IMR-90 (cell line): ENCODE measurements around the gene MLH3. TPM values are rescaled to one million over a fixed set of nuclear protein-coding genes. Genes with fewer than 3 reads are reported as not detected.

ENCODE experiments used
- ATAC-seq: fragments of 200-7000 bp; cut with Tn5 transposase; 2 replicates; pipeline ENCODE4 v1.9.1; 2020; ENCODE audit warnings: low read depth, mild to moderate bottlenecking, moderate library complexity
- BruUV-seq: library from RNA; stranded (reverse); fragments of 400-500 nt; replicated peaks from 2 replicates; lab custom pipeline; 2021; lab: Mats Ljungman, UMichigan
- CTCF ChIA-PET: fragments of 300-600 bp; formaldehyde crosslinking; extraction: SDS; loops from one replicate; lab custom pipeline; 2021; ENCODE audit warnings: antibody characterized with exemption; lab: Yijun Ruan, JAX
- POLR2A ChIA-PET: fragments of 300-600 bp; sonication (Branson Sonifier 250); formaldehyde crosslinking; loops from one replicate; lab custom pipeline; 2022; ENCODE audit warnings: antibody characterized with exemption; ENCODE audit not compliant: unreplicated experiment; lab: Charles Lee
- DNase-seq: peaks from one replicate; pipeline ENCODE4 v3.0.0; 2013
- H2AFZ ChIP-seq: replicated peaks from 2 replicates; pipeline ENCODE3; 2013; ENCODE audit warnings: low read length, mild to moderate bottlenecking; ENCODE audit not compliant: poor library complexity
- H2AK5ac ChIP-seq: 2 replicates; pipeline ENCODE4 v1.6.1; 2013; ENCODE audit warnings: low read depth, low read length, inconsistent platforms
- H2AK9ac ChIP-seq: replicated peaks from 2 replicates; pipeline ENCODE3; 2013; ENCODE audit warnings: mild to moderate bottlenecking, low read depth, low read length, moderate library complexity; ENCODE audit not compliant: poor library complexity
- H2BK120ac ChIP-seq: 2 replicates; pipeline ENCODE4 v1.6.1; 2013; ENCODE audit warnings: low read depth, low read length, inconsistent platforms
- H2BK15ac ChIP-seq: 3 replicates; pipeline ENCODE4 v1.6.1; 2013; ENCODE audit warnings: low read depth, low read length, inconsistent platforms
- H2BK20ac ChIP-seq: 2 replicates; pipeline ENCODE4 v1.6.1; 2013; ENCODE audit warnings: low read depth, mild to moderate bottlenecking, inconsistent platforms, low read length, moderate library complexity
- H2BK5ac ChIP-seq: 2 replicates; pipeline ENCODE4 v1.6.1; 2013; ENCODE audit warnings: mild to moderate bottlenecking, low read depth, low read length, inconsistent platforms; ENCODE audit not compliant: poor library complexity, severe bottlenecking
- H3K14ac ChIP-seq: replicated peaks from 2 replicates; pipeline ENCODE4 v1.6.1; 2013; ENCODE audit warnings: low read depth, low read length, inconsistent platforms
- H3K18ac ChIP-seq: 2 replicates; pipeline ENCODE4 v1.6.1; 2013; ENCODE audit warnings: low read depth, low read length, control low read depth
- H3K23ac ChIP-seq: 2 replicates; pipeline ENCODE4 v1.6.1; 2013; ENCODE audit warnings: low read depth, low read length, inconsistent platforms
- H3K27ac ChIP-seq: 2 replicates; pipeline ENCODE4 v1.5.1; 2013; ENCODE audit warnings: mild to moderate bottlenecking, control low read depth, low read length; ENCODE audit not compliant: insufficient read depth
- H3K27me3 ChIP-seq: 2 replicates; pipeline ENCODE4 v1.6.1; 2013; ENCODE audit warnings: low read length; ENCODE audit not compliant: control insufficient read depth, insufficient read depth
- H3K36me3 ChIP-seq: 2 replicates; pipeline ENCODE4 v1.6.1; 2013; ENCODE audit warnings: low read length, mixed read lengths; ENCODE audit not compliant: control insufficient read depth, insufficient read depth
- H3K4ac ChIP-seq: 2 replicates; pipeline ENCODE4 v1.6.1; 2013; ENCODE audit warnings: low read depth, low read length, inconsistent platforms
- H3K4me1 ChIP-seq: 2 replicates; pipeline ENCODE4 v1.6.1; 2013; ENCODE audit warnings: low read length, mixed read lengths; ENCODE audit not compliant: control insufficient read depth, insufficient read depth
- H3K4me2 ChIP-seq: 2 replicates; pipeline ENCODE4 v1.6.1; 2013; ENCODE audit warnings: low read depth, mild to moderate bottlenecking, control low read depth, low read length, moderate library complexity
- H3K4me3 ChIP-seq: 2 replicates; pipeline ENCODE4 v1.5.1; 2013; ENCODE audit warnings: low read depth, mild to moderate bottlenecking, control low read depth, low read length, moderate library complexity; ENCODE audit not compliant: insufficient read depth
- H3K56ac ChIP-seq: 2 replicates; pipeline ENCODE4 v1.6.1; 2013; ENCODE audit warnings: low read length, inconsistent platforms; ENCODE audit not compliant: insufficient read depth; ENCODE audit errors: extremely low read depth
- H3K79me1 ChIP-seq, 2 experiments: 2 replicates each; pipeline ENCODE4 v1.6.1; 2013; ENCODE audit warnings: low read length in 2 of 2, inconsistent platforms in 1 of 2, low read depth in 1 of 2
- H3K9ac ChIP-seq: 2 replicates; pipeline ENCODE4 v1.6.1; 2013; ENCODE audit warnings: low read depth, low read length, control low read depth
- H3K9me1 ChIP-seq: 2 replicates; pipeline ENCODE4 v1.6.1; 2013; ENCODE audit warnings: low read length, inconsistent platforms; ENCODE audit not compliant: insufficient read depth
- H3K9me3 ChIP-seq: 2 replicates; pipeline ENCODE4 v1.6.1; 2013; ENCODE audit warnings: low read length; ENCODE audit not compliant: control insufficient read depth, insufficient read depth
- H4K20me1 ChIP-seq: 2 replicates; pipeline ENCODE4 v1.6.1; 2013; ENCODE audit warnings: low read length, inconsistent platforms; ENCODE audit not compliant: insufficient read depth
- H4K5ac ChIP-seq: 2 replicates; pipeline ENCODE4 v1.6.1; 2013; ENCODE audit warnings: mild to moderate bottlenecking, low read depth, low read length, control low read depth
- H4K8ac ChIP-seq, 2 experiments: 2 replicates each; pipeline ENCODE4 v1.6.1; 2013; ENCODE audit warnings: low read depth in 2 of 2, low read length in 2 of 2, control low read depth in 1 of 2, inconsistent platforms in 1 of 2
- H4K91ac ChIP-seq: 2 replicates; pipeline ENCODE4 v1.6.1; 2013; ENCODE audit warnings: low read depth, low read length, inconsistent platforms; ENCODE audit not compliant: insufficient read depth
- CEBPB ChIP-seq: IDR thresholded peaks from 2 replicates; pipeline ENCODE4 v1.6.1; 2012; ENCODE audit warnings: low read depth, low read length, improper control_type of control experiment
- CHD1 ChIP-seq: IDR thresholded peaks from 2 replicates; pipeline ENCODE4 v1.6.1; 2012; ENCODE audit warnings: low read depth, low read length, improper control_type of control experiment
- RAD21 ChIP-seq: IDR thresholded peaks from 2 replicates; pipeline ENCODE4 v1.6.1; 2012; ENCODE audit warnings: low read length, improper control_type of control experiment
- RCOR1 ChIP-seq: IDR thresholded peaks from 2 replicates; pipeline ENCODE4 v1.6.1; 2012; ENCODE audit warnings: mild to moderate bottlenecking, low read length, improper control_type of control experiment; ENCODE audit not compliant: insufficient replicate concordance
- WGBS, 2 experiments: methylation state at CpG; one replicate each; pipeline versions ENCODE4 v1.1.5 to v1.1.7; 2013; ENCODE audit warnings: missing lambda C conversion rate in 2 of 2; ENCODE audit not compliant: insufficient read length in 1 of 2; ENCODE audit errors: extremely low coverage in 2 of 2; 5-methylcytosine and 5-hydroxymethylcytosine counted together
- dilution Hi-C: fragments of 300-500 bp; cut with HindIII; formaldehyde crosslinking; loops from one replicate; pipeline ENCODE4 v1.14.3; 2018; ENCODE audit warnings: low sequenced_read_pairs; ENCODE audit not compliant: unreplicated experiment
- in situ Hi-C: fragments of 300-500 bp; cut with MboI; formaldehyde crosslinking; loops from 3 replicates; pipeline ENCODE4 v1.14.3; 2019; ENCODE audit warnings: low sequenced_read_pairs, inconsistent platforms, mixed read lengths
- intact Hi-C: fragments of 100-400 bp; cut with micrococcal nuclease; formaldehyde crosslinking; loops from 2 replicates; pipeline ENCODE4 v1.10.0; 2022
- polyA plus RNA-seq, 3 experiments: library from polyadenylated mRNA; depleted of rRNA; stranded (reverse); fragments of >200 nt; gene quantifications; 2 replicates each; pipeline ENCODE4 v1.2.3, GENCODE V29; 2012; ENCODE audit warnings: low replicate concordance in 1 of 3
- total RNA-seq: library from RNA; depleted of rRNA; stranded (reverse); fragments of >200 nt; gene quantifications from 2 replicates; pipeline ENCODE4 v1.2.3, GENCODE V29; 2012

Gene MLH3
- total and polyA plus RNA-seq, 2 of the 4 experiments (the other 2 are of a cell fraction), result 5.6 to 14.7 TPM

- no peak overlapping the region for H3K14ac ChIP-seq
- peaks cover 31 to 50% of the 10 kb centered on the region in 2 experiments for H3K79me1 ChIP-seq
- no peak overlapping the region for H4K8ac ChIP-seq
- H4K5ac ChIP-seq, result no peak overlapping the region
- H3K4me3 ChIP-seq, result no peak overlapping the region
- dilution Hi-C loops (no loop called here), intact Hi-C loops (no loop called here), in situ Hi-C loops (no loop called here)
- no peak overlapping the region for H2AFZ ChIP-seq
- ChIA-PET POLR2A (no interaction called here), CTCF (no interaction called here)
- H3K27me3 ChIP-seq, result no peaks in the 10 kb centered on the region
- H3K9ac ChIP-seq, result no peak overlapping the region
- H3K27ac ChIP-seq, result no peak overlapping the region
- no peak overlapping the region for H2AK9ac ChIP-seq
- peaks cover 4% of the 10 kb centered on the region for H3K4me1 ChIP-seq
- WGBS, 2 experiments, result no CpG with 5 or more reads among the region's 3 CpGs
- no peak overlapping the region for H2BK5ac ChIP-seq
- H4K91ac ChIP-seq, result no peak overlapping the region
- no peak overlapping the region for H3K56ac ChIP-seq
- DNase-seq, result no peak
- BruUV-seq, result no TSS peak
- H3K36me3 ChIP-seq, result peaks cover 29% of the 10 kb centered on the region
- H3K9me3 ChIP-seq, result no peaks in the 10 kb centered on the region
- no peak overlapping the region for H2BK120ac ChIP-seq
- H2AK5ac ChIP-seq, result no peak overlapping the region
- H3K23ac ChIP-seq, result no peak overlapping the region
- no peak for ATAC-seq
- H3K4ac ChIP-seq, result no peak overlapping the region
- no peak overlapping the region for H3K4me2 ChIP-seq
- no peak overlapping the region for H2BK20ac ChIP-seq
- TF ChIP-seq RAD21 (no peak), CEBPB (no peak), CHD1 (no peak), RCOR1 (no peak)
- no peaks in the 10 kb centered on the region for H4K20me1 ChIP-seq
- H3K9me1 ChIP-seq, result peaks cover 13% of the 10 kb centered on the region; the same call in 1 of the 2 replicates
- no peak overlapping the region for H2BK15ac ChIP-seq
- no peak overlapping the region for H3K18ac ChIP-seq
Observed at GRCh38 chr14:75005357-75005756, 45.9 kb downstream of the MLH3 start.
